OCI-LY7 (cell line): Measurements from ENCODE around the gene TOMM20L. TPM values are rescaled to one million over a fixed set of nuclear protein-coding genes. Genes with fewer than 3 reads are reported as not detected.
A peak's percentile ranks its signal among the peaks of the same experiment; 100 is the strongest.

Experiments
- BruUV-seq: library from RNA; stranded (reverse); fragments of 400-500 nt; replicated peaks from 2 replicates; lab custom pipeline; 2021; lab: Mats Ljungman, UMichigan
- CTCF ChIA-PET: fragments of 300-600 bp; sonication (Branson Sonifier 250); formaldehyde crosslinking; loops from one replicate; lab custom pipeline; 2022; ENCODE audit warnings: antibody characterized with exemption; ENCODE audit not compliant: unreplicated experiment; lab: Charles Lee
- POLR2A ChIA-PET: fragments of 300-600 bp; sonication (Branson Sonifier 250); formaldehyde crosslinking; loops from one replicate; lab custom pipeline; 2022; ENCODE audit warnings: antibody characterized with exemption; lab: Charles Lee
- DNase-seq: peaks from one replicate; pipeline ENCODE4 v3.0.0-alpha.2; 2015; ENCODE audit warnings: low spot score
- H2AFZ ChIP-seq: fragments of 200-600 bp; sonication (generic), shearing (Covaris generic); 2 replicates; pipeline ENCODE4 v1.6.1; 2014; ENCODE audit warnings: mild to moderate bottlenecking, antibody characterized with exemption, low read length, moderate library complexity
- H3K27ac ChIP-seq: fragments of 200-600 bp; sonication (generic); 2 replicates; pipeline ENCODE4 v1.5.1; 2014; ENCODE audit warnings: mixed run types, low read depth, mild to moderate bottlenecking, moderate library complexity, low read length, inconsistent platforms; ENCODE audit not compliant: poor library complexity, severe bottlenecking
- H3K36me3 ChIP-seq: fragments of 200-600 bp; sonication (generic); 2 replicates; pipeline ENCODE4 v1.6.1; 2014; ENCODE audit warnings: mild to moderate bottlenecking, antibody characterized with exemption, low read length, moderate library complexity, mixed read lengths; ENCODE audit not compliant: insufficient read depth
- H3K4me1 ChIP-seq: fragments of 200-600 bp; sonication (generic); 2 replicates; pipeline ENCODE4 v1.5.1; 2014; ENCODE audit warnings: mild to moderate bottlenecking, low read length; ENCODE audit not compliant: insufficient read depth, poor library complexity, severe bottlenecking
- H3K4me2 ChIP-seq: fragments of 200-600 bp; sonication (generic); 2 replicates; pipeline ENCODE4 v1.6.1; 2014; ENCODE audit warnings: mild to moderate bottlenecking, low read length
- H3K4me3 ChIP-seq: fragments of 200-600 bp; sonication (generic); 2 replicates; pipeline ENCODE4 v1.5.1; 2014; ENCODE audit warnings: mild to moderate bottlenecking, low read depth, low read length; ENCODE audit not compliant: poor library complexity, severe bottlenecking
- H3K79me2 ChIP-seq: fragments of 200-600 bp; sonication (generic); 2 replicates; pipeline ENCODE4 v1.6.1; 2016; ENCODE audit warnings: low read depth, mild to moderate bottlenecking, low read length, moderate library complexity, mixed read lengths; ENCODE audit not compliant: insufficient read depth
- H3K9me2 ChIP-seq: fragments of 200-600 bp; sonication (generic); 2 replicates; pipeline ENCODE4 v1.6.1; 2016; ENCODE audit warnings: mild to moderate bottlenecking, low read length, mixed read lengths; ENCODE audit not compliant: insufficient read depth
- H3K9me3 ChIP-seq: fragments of 200-600 bp; sonication (generic); 2 replicates; pipeline ENCODE4 v1.6.1; 2014; ENCODE audit warnings: mild to moderate bottlenecking, mixed run types, low read length, mixed read lengths
- H4K20me1 ChIP-seq: fragments of 200-600 bp; sonication (generic); 2 replicates; pipeline ENCODE4 v1.6.1; 2014; ENCODE audit warnings: mild to moderate bottlenecking, antibody characterized with exemption, low read length, moderate library complexity, mixed read lengths; ENCODE audit not compliant: insufficient read depth
- EZH2phosphoT487 ChIP-seq: fragments of 200-600 bp; sonication (generic); IDR thresholded peaks from 2 replicates; pipeline ENCODE4 v1.6.1; 2018; ENCODE audit warnings: low read depth, borderline replicate concordance, mild to moderate bottlenecking, mixed run types, antibody characterized with exemption, low read length, moderate library complexity, mixed read lengths
- intact Hi-C: fragments of 100-400 bp; cut with micrococcal nuclease; formaldehyde crosslinking; loops from one replicate; pipeline ENCODE4 v1.10.0; 2022; ENCODE audit not compliant: unreplicated experiment
- total RNA-seq, 2 experiments: library from RNA; depleted of rRNA in 1 of 2; stranded (reverse); fragments of >200 nt in 1 of 2; shearing (Covaris generic) in 1 of 2; gene quantifications; 2 replicates each; pipeline ENCODE4 v1.2.3, GENCODE V29; 2014 to 2022
- TF ChIP-seq, protein P1 (sequence below): fragments of 200-600 bp; sonication (generic); conservative IDR thresholded peaks from 2 replicates; pipeline ENCODE4 v1.5.1; 2014; ENCODE audit warnings: mild to moderate bottlenecking, antibody characterized with exemption, low read length, moderate library complexity, mixed read lengths

Gene TOMM20L
- total RNA-seq, 2 experiments from 2014 or later = not detected

DNA sequence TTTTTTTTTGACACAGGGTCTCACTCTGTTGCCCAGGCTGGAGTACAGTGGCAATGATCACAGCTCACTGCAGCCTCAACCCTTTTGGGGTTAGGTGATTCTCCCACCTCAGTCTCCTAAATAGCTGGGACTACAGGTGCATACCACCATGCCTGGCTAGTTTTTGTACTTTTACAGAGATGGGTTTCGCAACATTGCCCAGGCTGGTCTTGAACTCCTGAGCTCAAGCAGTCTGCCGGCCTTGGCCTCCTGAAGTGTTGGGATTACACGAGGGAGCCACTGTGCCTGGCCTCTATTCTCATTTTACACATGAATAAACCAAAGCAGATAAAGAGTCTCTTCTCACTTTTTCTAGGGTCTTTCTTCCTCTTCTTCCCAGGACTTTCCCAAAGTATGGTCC, 3.2 kb downstream of the TOMM20L start:
- no peaks in the 10 kb centered on the region for H3K9me2 ChIP-seq
- no peaks in the 10 kb centered on the region for H4K20me1 ChIP-seq
- POLR2A ChIA-PET = interaction anchor here (0.6 to 2.1 kb wide), 2 partner anchors 26 to 197 kb away, joined by 7 to 9 read pairs; no protein-coding TSS in a partner anchor
- peaks cover 12% of the 10 kb centered on the region for H3K36me3 ChIP-seq
- DNase-seq = no peak
- CTCF ChIA-PET = no interaction called here
- TF ChIP-seq, protein P1, sequence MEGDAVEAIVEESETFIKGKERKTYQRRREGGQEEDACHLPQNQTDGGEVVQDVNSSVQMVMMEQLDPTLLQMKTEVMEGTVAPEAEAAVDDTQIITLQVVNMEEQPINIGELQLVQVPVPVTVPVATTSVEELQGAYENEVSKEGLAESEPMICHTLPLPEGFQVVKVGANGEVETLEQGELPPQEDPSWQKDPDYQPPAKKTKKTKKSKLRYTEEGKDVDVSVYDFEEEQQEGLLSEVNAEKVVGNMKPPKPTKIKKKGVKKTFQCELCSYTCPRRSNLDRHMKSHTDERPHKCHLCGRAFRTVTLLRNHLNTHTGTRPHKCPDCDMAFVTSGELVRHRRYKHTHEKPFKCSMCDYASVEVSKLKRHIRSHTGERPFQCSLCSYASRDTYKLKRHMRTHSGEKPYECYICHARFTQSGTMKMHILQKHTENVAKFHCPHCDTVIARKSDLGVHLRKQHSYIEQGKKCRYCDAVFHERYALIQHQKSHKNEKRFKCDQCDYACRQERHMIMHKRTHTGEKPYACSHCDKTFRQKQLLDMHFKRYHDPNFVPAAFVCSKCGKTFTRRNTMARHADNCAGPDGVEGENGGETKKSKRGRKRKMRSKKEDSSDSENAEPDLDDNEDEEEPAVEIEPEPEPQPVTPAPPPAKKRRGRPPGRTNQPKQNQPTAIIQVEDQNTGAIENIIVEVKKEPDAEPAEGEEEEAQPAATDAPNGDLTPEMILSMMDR = no peak
- no peak for TF ChIP-seq EZH2phosphoT487
- H3K4me2 ChIP-seq = no peak overlapping the region
- intact Hi-C loops = no loop called here
- no peak overlapping the region for H3K27ac ChIP-seq
- no peaks in the 10 kb centered on the region for H3K79me2 ChIP-seq
- peaks cover 7% of the 10 kb centered on the region for H3K4me1 ChIP-seq
- no TSS peak for BruUV-seq
- no peak overlapping the region for H2AFZ ChIP-seq
- H3K9me3 ChIP-seq = no peaks in the 10 kb centered on the region
- no peak overlapping the region for H3K4me3 ChIP-seq

DNA sequence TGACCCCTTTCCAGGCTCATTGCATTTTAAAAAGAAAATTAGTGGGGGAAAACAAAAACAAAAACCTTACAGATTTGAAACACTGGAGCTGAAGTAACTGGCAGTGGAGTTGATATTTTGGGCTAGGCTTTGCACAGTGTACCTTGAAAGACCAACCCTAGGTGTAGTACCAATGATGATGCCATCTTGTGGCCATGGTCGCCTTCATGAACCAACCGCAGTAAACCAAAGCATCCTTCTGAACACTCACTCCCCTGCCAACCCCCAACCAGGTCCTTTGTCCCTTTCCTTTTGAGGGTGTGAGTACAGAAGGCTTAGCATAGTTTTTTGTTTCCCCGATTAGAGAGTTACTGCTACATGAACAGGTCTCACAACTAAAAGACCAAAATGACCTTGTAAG, 5.9 kb downstream of the TOMM20L start:
- BruUV-seq = no TSS peak
- H3K4me3 ChIP-seq = no peak overlapping the region
- no peak overlapping the region for H3K4me2 ChIP-seq
- CTCF ChIA-PET = no interaction called here
- H3K9me3 ChIP-seq = no peaks in the 10 kb centered on the region
- no peaks in the 10 kb centered on the region for H3K79me2 ChIP-seq
- DNase-seq = peak; percentile 18
- H4K20me1 ChIP-seq = no peaks in the 10 kb centered on the region
- peaks cover 28% of the 10 kb centered on the region for H3K36me3 ChIP-seq
- POLR2A ChIA-PET = interaction anchor here (0.6 kb wide), 1 partner anchor 750 kb away, joined by 4 read pairs; no protein-coding TSS in a partner anchor
- H3K9me2 ChIP-seq = no peaks in the 10 kb centered on the region
- intact Hi-C loops = no loop called here
- H2AFZ ChIP-seq = no peak overlapping the region
- TF ChIP-seq, protein P1 = peak; percentile 55
- TF ChIP-seq EZH2phosphoT487 = no peak
- H3K4me1 ChIP-seq = no peaks in the 10 kb centered on the region
- H3K27ac ChIP-seq = no peak overlapping the region

- H3K4me1 ChIP-seq = no peaks in the 10 kb centered on the region
- H3K4me2 ChIP-seq = no peak overlapping the region
- ChIA-PET CTCF (no interaction called here), POLR2A (interaction anchor here (0.6 kb wide), 1 partner anchor 17 kb away, joined by 5 read pairs; no protein-coding TSS in a partner anchor)
- BruUV-seq = TSS peak; percentile 30
- TF ChIP-seq, protein P1 = no peak
- no peak for TF ChIP-seq EZH2phosphoT487
- H3K9me2 ChIP-seq = no peaks in the 10 kb centered on the region
- H2AFZ ChIP-seq = no peak overlapping the region
- peaks cover 86% of the 10 kb centered on the region for H3K36me3 ChIP-seq
- H3K9me3 ChIP-seq = no peaks in the 10 kb centered on the region
- peaks cover 12% of the 10 kb centered on the region; the same call in 1 of the 2 replicates for H3K79me2 ChIP-seq
- H3K4me3 ChIP-seq = no peak overlapping the region
- H3K27ac ChIP-seq = no peak overlapping the region
- H4K20me1 ChIP-seq = no peaks in the 10 kb centered on the region; the same call in 1 of the 2 replicates
- intact Hi-C loops = no loop called here
- no peak for DNase-seq
These were observed 13.0 kb downstream of the TOMM20L start for GRCh38 chr14:58408681-58409215.
